ENCODE data around the gene NLGN1. TPM values are rescaled to one million over a fixed set of nuclear protein-coding genes. Genes with fewer than 3 reads are reported as not detected.

The NLGN1 gene
- total RNA-seq, 1 donor from 2014 or later, result 3.9 TPM

- no peaks in the 10 kb centered on the region for H3K4me1 ChIP-seq
- no peak for ATAC-seq
These were observed 496.3 kb downstream of the NLGN1 start for GRCh38 chr3:173893835-173894234.

DNA sequence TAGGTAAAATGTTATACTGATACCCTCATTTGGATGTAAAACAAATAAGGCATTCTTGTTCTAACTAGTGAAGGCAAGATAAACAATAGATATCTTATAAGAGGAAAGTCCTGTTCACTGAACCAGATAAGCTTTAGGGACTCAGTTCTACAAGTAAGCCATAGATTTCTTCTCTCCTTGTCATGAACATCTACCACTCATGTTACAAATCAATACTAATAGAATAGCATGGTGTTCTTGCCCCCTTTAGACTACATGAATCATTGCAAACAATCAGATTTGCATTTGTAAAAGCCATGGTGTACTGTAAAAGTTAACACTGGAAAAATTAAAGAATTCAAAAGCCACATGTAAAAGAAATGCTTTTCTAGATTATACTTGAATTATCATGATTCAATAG lies 500.1 kb downstream of the NLGN1 start:
- Histone ChIP-seq H3K36me3 (no peaks in the 10 kb centered on the region), H3K27ac (no peak overlapping the region), H3K9me3 (no peaks in the 10 kb centered on the region), H3K4me3 (no peak overlapping the region), H3K4me1 (no peaks in the 10 kb centered on the region), H3K27me3 (ENCODE audit: low read depth) (no peaks in the 10 kb centered on the region)
- TF ChIP-seq, protein P1, sequence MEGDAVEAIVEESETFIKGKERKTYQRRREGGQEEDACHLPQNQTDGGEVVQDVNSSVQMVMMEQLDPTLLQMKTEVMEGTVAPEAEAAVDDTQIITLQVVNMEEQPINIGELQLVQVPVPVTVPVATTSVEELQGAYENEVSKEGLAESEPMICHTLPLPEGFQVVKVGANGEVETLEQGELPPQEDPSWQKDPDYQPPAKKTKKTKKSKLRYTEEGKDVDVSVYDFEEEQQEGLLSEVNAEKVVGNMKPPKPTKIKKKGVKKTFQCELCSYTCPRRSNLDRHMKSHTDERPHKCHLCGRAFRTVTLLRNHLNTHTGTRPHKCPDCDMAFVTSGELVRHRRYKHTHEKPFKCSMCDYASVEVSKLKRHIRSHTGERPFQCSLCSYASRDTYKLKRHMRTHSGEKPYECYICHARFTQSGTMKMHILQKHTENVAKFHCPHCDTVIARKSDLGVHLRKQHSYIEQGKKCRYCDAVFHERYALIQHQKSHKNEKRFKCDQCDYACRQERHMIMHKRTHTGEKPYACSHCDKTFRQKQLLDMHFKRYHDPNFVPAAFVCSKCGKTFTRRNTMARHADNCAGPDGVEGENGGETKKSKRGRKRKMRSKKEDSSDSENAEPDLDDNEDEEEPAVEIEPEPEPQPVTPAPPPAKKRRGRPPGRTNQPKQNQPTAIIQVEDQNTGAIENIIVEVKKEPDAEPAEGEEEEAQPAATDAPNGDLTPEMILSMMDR (IDR thresholded peaks at IDR 0.05), result no peak
- ATAC-seq (no peak), DNase-seq (no peak)
- intact Hi-C loops (cut with DNase I), result no loop called here

More at GRCh38 chr3:173893835-173894234, 496.3 kb downstream of the NLGN1 start:
- no peaks in the 10 kb centered on the region for H3K9me3 ChIP-seq
- H3K27ac ChIP-seq, result no peak overlapping the region
- no peak for DNase-seq
- no peaks in the 10 kb centered on the region for H3K36me3 ChIP-seq
- TF ChIP-seq, protein P1 (IDR thresholded peaks at IDR 0.05), result no peak
- H3K4me3 ChIP-seq, result no peak overlapping the region
- intact Hi-C loops (cut with DNase I), result no loop called here
- no peaks in the 10 kb centered on the region for H3K27me3 ChIP-seq (ENCODE audit: low read depth)

- Histone ChIP-seq H3K27me3 (ENCODE audit: low read depth) (no peaks in the 10 kb centered on the region), H3K4me3 (no peak overlapping the region), H3K27ac (no peak overlapping the region), H3K9me3 (no peaks in the 10 kb centered on the region), H3K36me3 (no peaks in the 10 kb centered on the region), H3K4me1 (no peaks in the 10 kb centered on the region)
- intact Hi-C loops (cut with DNase I), result no loop called here
- DNase-seq, result no peak
- TF ChIP-seq, protein P1 (IDR thresholded peaks at IDR 0.05), result no peak
- ATAC-seq, result no peak
These were observed 504.1 kb downstream of the NLGN1 start for GRCh38 chr3:173901649-173902048.

DNA sequence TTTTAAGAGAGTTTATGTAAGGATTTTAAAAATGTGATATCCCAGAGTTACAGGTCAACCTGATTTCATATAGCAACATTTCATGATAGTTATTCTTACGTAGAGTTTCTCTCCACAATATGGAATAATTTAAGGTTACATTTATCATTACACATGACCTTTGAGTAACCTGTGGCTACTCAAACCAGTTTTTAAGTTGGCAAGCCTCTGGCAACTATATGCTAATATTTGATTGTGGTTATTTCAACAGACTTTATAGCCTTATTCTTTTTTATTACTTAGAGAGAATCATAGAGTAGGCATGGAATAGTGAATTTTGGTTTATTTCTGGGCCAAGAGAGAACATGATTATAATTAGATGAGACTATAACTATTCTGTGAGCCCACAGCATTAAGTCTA lies 504.9 kb downstream of the NLGN1 start:
- H3K9me3 ChIP-seq, result no peaks in the 10 kb centered on the region
- H3K27ac ChIP-seq, result no peak overlapping the region
- intact Hi-C loops (cut with DNase I), result no loop called here
- DNase-seq (no peak), ATAC-seq (no peak)
- no peaks in the 10 kb centered on the region for H3K27me3 ChIP-seq (ENCODE audit: low read depth)
- H3K36me3 ChIP-seq, result no peaks in the 10 kb centered on the region
- no peaks in the 10 kb centered on the region for H3K4me1 ChIP-seq
- H3K4me3 ChIP-seq, result no peak overlapping the region
- TF ChIP-seq, protein P1 (IDR thresholded peaks at IDR 0.05), result no peak

GRCh38 chr3:173902871-173903270 lies 505.3 kb downstream of the NLGN1 start:
- Histone ChIP-seq H3K27ac (no peak overlapping the region), H3K36me3 (no peaks in the 10 kb centered on the region), H3K9me3 (no peaks in the 10 kb centered on the region), H3K27me3 (ENCODE audit: low read depth) (no peaks in the 10 kb centered on the region), H3K4me1 (no peaks in the 10 kb centered on the region), H3K4me3 (no peak overlapping the region)
- intact Hi-C loops (cut with DNase I), result no loop called here
- no peak for ATAC-seq
- DNase-seq, result no peak
- TF ChIP-seq, protein P1 (IDR thresholded peaks at IDR 0.05), result no peak

- Histone ChIP-seq H3K4me3 (no peak overlapping the region), H3K27me3 (ENCODE audit: low read depth) (no peaks in the 10 kb centered on the region), H3K9me3 (no peaks in the 10 kb centered on the region), H3K4me1 (no peaks in the 10 kb centered on the region), H3K36me3 (no peaks in the 10 kb centered on the region), H3K27ac (no peak overlapping the region)
- DNase-seq (no peak), ATAC-seq (no peak)
- intact Hi-C loops (cut with DNase I), result no loop called here
- TF ChIP-seq, protein P1 (IDR thresholded peaks at IDR 0.05), result no peak
These were observed 507.8 kb downstream of the NLGN1 start for GRCh38 chr3:173905381-173905780.

All from lower lobe of right lung (tissue), 2 donors.